HG03045 (cell line): ENCODE results near the gene IQSEC1.

ENCODE experiments used
- ATAC-seq: cut with Tn5 transposase; IDR thresholded peaks from one replicate; pipeline ENCODE4 v1.9.1; 2021; ENCODE audit warnings: mild to moderate bottlenecking, moderate library complexity; ENCODE audit not compliant: unreplicated experiment

Gene IQSEC1

DNA sequence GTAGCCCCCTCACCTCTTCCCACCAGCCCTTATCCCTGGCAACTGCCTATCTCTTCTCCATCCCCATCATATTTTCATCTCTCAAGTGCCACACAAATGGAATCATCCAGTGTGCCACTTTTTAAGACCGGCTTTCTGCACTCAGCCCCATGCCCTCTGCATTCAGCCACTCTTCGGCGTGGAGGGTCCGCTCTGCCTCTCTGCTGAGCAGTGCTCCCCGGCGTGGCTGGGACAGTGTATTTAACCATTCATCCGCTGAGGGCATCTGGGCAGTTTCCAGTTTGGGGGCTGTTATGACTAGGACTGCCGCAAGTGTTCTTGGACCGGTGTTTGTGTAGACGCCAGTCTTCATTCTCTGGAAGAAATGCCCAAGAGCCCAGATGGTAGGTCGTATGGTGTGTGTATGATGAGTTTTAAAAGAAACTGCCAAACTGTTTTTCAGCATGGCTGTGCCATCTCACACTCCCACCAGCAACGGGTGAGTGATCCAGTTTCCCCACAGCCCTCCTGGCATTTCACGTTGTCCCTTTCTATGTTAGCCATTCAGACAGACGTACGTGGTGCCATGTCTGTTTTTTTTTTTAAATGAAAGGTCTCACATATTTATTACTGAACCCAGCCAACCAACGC is 20.9 kb downstream of the IQSEC1 start:
- ATAC-seq: no peak

DNA sequence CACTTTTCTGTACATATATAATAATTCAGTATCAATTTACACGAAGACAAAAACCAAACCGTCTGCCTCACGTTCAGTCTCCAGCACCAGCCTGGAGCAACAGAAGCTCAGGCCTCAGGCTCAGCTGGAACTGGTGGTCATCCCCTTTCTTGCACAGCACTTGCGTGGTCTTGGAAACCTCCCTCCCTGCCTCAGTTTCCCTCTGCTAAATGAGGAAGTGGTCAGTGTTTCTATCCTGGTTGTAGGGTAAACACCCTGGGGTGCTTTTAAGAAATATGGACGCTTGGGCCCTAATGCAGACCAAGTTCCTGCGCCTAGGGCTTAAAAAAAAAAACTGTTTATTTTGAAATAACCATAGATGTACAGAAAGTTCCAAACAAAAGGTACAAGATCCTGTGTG is 21.6 kb downstream of the IQSEC1 start:
- ATAC-seq: no peak

DNA sequence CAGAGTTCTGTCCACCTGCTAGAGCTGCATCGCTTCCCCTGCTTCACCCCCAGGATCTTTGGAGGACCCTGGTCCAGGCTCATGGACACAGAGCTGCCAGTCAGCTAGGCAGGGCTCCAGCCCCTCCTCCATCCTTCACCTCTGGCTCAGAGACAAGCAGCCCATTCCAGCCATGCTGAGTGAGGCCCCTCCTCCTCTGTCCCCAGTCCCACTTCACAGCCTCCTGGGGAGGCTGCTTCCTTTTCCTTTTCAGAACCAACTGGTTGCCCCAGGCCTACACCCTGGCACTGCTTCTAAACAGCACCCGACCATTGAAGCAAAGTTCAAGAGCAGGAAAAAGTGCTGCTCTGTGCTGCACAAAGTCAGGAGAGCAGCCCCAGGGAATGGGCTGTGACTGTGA is 22.2 kb downstream of the IQSEC1 start:
- no peak for ATAC-seq

DNA sequence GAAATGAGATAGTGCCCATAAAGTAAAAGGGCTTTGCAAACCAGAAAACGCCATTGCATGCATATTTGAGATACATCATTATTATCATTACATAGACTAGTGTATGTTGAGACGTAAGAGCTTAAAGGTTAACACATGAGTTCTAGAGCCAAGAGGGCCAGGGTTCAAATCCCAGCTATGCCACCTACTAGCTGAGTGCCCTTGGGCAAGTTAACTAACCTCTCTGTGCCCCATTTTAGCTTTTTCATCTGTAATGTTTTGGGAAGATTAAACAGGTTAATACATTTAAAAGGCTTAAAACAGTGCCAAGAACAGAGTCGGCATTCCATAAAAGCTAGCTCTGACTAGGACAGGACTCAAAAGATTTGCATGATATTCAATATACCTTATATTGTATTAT is 22.8 kb downstream of the IQSEC1 start:
- ATAC-seq: no peak

DNA sequence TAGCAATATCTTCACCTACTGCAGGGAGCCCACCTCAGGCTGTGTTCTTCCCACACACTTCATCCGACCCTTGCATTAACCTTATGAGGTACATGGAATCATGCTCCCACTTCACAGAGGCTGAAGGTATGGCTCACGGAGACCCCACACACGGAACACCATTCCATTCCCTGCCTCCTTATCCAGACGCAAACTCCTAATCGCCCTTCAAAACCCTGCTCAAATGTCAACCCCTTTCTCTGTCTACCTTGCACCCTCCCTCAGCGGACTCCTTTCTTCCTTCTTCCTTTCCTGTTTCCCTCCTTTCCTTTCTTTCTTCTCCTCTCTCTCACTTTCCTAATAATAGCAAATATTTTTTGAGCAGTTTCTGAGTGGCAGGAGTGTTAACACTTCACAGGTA is 23.8 kb downstream of the IQSEC1 start:
- ATAC-seq: no peak

DNA sequence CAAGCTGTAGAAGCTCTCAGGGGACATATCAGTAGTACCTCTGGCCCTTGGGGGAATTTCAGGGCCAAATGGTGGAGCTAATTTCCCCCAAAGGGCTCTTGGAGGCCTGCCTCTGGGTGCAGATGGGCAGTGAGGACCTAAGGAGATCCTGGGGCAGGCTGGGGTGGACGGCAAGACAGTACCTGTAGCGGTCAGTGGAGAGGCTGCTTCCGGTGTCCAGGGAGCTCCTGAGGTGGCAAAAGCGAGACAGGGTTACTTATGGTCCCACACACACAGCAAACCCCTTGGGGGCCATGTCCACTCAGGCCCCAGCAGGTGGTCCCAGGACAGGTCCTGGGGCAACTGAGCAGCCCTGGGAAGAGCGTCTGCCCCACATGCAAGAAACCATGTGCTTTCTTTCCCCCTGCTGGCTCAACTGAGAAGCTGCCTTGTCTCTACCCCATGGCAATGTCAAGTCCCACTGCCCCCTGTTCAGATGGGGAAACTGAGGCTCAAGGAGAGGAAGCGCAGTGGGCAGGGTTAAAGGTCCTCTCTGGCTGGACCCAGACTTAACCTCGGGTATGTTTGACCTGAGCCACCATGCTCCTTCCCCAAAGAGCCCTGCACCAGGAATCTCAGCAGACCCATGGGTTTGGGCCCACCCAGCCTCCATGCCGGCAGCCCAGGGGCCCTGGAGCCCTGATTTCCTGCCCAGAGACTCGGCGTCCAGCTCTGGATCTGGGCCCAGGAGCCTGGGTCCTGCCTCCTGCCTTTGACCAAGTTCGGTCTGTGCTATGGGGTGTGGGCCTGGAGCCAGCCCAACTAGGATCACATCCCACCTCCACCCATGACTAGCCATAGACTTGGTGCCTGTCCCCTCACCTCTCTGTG is 25.7 kb downstream of the IQSEC1 start:
- ATAC-seq: no peak

DNA sequence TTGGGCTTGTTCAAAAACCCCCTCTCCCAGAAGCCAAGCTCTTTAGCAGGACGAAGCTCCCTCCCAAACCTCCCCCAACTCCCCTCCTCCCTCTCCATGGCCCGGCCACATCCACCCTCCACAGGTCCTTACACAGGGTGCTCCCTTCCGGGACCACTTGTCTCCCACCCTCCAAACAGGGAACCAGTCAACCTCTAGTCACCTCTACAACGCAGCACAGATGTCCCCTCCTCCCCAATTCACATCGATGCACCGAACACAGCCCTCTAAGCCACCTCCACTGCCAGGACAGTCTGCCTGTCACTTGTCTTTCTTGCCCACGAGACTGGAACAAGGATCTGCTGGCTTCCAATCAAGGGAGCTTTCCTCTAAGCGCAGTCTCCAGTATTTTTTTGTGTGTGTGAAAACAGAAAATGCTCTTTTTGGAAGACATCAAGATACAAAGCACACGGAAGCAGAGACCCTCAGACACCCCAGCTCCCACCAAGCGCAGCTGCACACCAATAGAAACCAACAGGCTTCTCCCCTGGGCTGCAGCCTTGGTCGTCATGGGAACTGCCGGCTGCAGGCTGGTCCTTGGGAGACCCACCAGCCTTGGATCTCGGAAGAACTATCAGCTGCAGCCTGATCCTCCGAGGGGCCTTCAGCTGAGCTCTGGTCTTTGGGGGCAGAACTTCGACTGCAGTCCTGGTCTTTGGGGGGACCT is 26.5 kb downstream of the IQSEC1 start:
- peak; percentile 21 for ATAC-seq

DNA sequence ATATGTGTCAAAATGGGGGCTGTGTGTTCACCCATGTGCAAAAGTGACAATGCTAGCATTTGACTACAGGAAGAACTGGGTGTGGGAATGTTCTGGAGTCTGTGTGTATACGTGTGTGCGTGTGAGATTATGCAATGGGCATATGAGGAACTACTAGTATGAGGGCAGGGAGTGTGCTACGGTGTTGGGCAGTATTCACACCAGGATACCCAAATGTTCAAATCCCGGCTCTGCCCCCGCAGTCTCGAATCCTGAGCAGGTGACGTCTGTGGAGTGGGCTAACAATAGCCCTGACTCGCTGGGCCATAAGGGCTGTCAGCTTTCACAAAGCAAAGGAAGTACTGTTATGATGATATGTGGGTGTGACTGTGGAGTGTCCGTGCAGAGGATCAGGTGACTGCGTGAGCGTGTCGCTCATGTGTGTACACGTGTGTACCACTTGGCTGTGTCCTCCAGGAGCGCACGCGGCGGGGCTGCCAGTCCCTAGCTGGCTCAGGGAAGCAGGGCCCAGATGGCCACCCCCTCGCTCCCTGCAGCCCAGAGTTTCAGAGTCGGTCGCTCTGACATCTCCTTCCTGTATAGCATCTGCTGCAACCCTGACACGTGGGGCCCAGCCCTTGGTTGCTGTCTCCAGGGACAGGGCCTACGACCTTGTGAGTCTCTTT is 27.2 kb downstream of the IQSEC1 start:
- ATAC-seq: peak; percentile 78

DNA sequence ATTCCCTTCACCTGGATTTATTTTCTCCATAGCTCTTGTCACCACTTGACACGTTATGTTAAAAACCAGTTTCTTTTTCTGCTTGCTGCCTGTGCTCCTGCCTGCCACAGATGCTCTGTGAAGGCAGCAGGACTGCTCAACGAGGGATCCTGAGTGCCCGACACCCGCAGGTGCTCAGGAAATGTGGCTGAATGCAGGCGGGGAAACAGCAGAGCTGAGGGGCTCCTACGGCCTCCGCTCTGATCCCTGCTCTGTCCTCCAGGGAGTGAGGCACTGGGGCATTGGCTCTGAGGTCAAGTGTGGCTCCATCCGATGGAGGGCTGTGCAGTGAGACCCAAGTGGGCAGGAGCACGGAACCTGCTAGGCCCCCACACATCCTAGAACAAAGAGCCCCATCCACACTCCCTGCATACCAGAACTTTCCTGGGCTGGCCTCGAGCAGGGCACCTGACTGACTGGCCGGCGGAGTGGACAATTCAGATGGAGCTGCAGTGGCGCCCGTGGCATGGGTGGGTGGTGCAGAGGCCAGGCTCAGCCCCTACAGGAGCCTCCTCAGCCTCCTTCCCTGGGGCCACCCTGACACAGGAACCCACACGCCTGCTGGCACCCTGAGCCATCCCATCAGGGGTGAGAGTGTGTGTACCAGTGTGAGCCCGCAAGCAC is 27.9 kb downstream of the IQSEC1 start:
- no peak for ATAC-seq

DNA sequence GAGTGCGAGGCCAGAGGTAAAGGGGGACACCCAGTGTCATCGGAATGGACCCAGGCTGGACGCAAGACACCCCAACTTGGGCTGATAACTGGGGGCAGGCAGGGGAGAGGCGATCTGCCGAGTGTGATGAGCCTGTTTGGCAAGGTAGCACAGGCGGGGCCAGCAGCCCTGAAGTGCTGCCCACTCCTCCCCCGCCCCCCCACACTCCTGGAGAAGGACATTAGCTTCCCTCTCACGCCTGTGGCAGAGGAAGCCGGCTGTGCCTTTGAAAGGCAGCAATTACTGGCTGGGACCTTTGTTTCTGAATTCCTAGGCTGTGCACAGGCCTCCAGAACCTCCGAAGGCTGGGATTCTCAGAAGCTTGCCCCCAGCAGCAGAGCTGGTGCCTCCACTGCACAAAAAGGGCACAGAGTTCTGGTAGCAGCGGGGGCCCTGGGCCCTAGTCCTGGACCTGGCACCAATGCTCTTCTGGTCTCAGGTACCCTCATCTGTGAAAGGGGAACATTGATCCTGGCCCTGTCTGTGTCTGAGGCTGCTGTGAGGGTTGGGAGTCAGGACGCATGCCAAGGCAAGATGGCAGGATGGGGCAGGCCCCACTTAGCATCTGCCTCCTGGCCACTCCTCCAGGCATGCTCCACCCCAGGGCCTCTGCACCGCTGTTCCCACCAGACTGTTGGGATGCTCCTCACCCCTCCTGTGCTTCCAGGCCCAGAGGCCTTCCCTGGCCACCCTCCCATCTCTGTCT is 28.6 kb downstream of the IQSEC1 start:
- ATAC-seq: no peak

DNA sequence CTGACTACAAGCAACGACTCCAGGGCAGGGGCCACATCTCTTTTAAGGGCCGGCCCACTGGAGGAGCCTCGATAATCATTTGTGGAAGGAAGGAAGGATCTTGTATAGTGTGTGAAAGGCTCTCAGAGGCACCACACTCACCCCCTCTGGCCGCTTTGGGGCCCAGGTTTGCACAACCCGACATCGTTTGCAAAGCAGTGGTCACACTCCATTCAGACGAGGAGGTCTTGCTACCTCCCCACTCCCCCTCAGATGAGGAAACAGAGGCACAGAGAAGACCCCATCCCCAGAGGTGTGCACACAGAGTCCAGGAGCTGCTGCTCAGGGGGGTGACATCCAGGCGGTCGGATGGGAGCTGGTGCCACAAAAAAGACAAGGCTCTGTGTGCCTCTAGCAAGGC is 29.6 kb downstream of the IQSEC1 start:
- ATAC-seq: no peak

DNA sequence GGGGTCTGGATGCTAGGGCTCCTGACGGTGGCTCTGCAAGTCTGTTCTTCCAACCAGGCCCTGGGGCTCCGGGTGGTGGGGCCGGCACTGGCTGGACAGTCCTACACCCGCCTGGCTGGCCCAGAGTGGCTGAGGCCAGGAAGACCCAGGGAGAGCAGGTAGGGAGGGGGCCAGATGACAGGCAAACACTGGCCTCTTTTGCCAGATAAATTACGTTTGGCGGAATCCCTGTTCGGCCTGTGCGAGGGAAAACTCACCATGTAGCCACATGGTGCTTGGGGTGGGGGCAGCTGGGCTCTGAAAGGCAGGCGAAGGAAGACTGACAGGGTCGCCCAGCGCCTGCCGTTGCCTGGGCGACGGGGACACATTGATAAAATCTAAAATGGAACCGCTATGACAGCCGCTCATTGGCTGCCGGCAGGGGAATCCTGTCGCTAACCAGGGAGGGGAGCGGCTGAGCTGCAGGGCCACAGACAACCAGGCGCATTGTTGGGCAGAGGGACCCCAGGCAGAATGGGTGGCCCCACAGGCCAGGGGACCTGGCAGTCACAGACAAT is 30.4 kb downstream of the IQSEC1 start:
- no peak for ATAC-seq

DNA sequence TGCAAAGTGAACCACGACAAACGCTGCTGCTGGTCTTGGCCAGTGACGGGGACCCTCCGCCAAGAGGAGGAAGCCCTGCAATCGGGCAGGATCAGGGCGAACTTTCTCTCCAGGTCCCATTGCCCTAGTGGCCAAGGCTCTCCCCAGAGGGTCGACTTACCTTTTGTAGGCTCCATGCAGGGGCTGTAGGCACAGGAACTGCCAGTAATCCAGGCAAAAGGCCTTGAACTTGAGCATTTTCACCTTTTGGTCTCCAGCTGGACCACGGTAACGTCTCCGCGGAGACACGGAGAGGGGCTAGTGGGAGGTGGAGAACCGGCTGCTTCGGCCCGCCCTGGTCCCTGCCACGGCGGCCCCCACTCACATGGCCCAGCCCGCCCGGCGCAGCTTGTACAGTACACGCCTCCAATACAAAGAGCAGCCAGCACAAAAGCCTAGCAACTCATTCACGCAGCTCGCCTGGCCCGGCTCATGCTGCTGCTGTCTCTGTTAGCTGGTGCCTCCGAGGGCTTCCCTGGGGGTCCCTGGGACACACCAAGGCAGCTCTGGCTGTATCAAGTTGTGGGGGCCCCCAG is 31.0 kb downstream of the IQSEC1 start:
- no peak for ATAC-seq

DNA sequence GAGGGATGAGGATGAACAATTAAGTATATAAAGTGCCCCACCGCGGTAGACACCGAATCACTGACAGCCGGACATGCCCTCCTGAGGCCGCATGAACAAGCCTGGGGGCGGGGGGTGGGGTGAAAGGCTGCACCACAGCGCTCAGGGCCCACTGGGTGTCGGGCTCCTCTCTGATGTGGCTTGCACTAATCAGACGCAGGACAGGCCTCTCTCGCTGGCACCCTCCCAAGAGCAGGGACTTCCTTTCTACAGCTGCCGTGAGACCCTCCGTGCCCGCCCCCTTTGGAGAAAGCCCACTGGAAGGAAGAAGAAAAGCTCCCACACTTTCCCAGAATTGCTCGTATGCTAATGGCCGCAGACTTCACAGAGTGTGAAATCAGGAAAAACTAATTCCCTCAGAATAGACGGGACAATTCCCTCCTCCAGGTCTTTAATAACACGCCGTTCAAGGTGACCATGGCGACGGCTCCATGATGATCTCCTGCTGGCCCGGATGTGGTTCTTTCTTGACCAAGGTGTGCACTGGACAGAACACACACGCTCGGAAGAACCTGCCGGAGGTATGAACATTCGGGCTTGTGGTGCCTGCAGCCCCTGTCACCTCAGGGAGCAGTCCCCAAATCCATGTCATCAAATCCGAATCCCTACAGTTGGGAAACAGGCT is 32.0 kb downstream of the IQSEC1 start:
- ATAC-seq: no peak

DNA sequence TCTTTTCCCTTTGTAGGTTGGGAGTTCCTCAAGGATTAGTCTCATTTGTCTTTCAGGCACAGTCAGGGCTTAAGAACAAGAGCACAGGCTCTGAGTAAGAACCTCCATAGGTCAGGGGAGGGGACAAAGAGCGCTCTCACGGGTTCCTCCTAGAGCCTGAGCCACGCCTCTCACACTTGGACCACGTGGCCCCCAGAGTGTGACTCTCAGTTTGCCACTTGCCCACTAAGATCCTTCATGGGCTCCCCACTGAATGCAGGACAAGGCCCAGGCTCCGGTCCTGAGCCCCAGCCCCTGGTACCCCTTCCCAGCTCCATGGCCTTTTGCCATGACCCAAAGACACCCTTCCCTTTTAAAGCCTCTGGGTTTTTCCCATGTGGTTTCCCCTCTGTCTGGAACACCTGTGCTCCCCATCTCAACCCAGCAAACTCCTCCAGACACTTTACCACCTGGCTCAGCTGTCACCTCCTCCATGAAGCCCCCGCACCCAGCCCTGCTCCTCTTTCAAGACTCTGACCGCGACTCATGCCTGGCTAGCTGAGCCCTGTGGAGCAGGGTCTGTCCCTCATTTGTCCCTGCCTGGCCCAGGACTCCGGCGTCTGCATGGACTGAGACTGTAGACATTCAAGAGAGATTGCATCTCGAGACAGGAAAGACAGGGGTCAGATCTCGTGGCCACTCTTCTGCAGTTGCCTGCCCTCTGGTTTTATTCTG is 32.7 kb downstream of the IQSEC1 start:
- peak; percentile 84 for ATAC-seq

DNA sequence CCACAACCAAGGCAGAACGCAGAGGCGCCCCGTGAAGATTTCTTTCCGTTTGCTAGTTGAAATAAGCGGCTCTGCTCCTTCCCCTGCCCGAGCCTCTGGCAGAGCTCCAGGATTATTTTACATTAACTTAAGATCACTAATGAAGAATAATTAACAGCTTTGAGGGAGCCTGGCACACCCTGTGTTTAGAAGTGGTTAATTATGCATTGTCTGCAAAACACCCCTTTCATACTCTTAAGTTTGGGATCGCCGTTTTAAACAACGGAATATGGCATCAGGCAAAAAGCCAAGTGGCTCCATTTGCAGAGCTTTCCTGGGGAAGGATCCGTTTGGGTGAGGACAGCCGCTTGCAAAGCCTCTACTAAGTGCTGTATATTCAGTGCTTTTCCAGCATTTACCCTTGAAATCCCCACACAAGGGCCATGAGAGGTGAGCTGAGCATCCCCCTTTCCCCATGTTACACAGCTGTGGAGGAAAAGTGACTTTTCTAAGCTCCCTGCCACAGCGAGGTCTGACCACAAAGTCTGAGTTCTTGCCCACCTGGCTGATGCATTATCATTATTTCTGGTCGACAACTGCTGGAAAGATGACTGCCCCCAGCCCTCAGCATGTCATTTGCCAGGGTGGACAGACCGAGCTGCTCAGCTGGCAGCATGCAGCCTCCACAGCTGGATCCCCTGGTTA is 33.9 kb downstream of the IQSEC1 start:
- ATAC-seq: no peak

DNA sequence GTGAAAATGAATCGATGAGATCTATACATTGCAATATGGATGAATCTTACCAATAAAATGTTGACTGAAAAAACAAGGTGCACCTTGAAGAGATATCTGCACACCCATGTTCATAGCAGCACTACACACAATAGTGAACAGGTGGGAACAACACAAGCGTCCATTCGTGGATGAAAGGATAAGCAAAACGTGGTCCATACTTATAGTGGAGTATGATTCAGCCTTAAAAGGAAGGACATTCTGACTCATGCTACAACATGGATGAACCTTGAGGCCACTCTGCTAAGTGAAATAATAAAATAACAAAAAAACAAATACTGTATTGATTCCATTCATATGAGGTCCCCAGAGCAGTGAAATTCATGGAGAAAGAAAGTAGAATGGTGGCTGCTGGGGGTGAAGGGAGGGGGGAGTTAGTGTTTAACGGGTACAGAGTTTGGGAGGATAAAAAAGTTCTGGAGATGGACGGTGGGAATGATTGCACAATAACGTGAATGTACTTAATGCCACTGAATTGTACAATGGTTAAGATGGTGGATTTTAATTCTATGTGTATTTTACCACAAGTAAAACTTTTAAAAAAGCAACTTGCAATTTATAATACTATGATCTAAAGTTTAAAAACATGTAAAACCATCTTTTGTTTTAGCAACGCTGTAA is 35.6 kb downstream of the IQSEC1 start:
- ATAC-seq: no peak
